K562 treated with DMSO at 1 percent for 24 hours (cell line): ENCODE data around the gene OR1C1. TPM values are rescaled to one million over a fixed set of nuclear protein-coding genes. Genes with fewer than 3 reads are reported as not detected.

Experiments
- total RNA-seq: library from RNA; unstranded; fragments of 300-600 nt; gene quantifications from 2 replicates; pipeline ENCODE4 v1.2.3, GENCODE V29; 2022; ENCODE audit warnings: low read depth; ENCODE audit not compliant: insufficient read depth

Gene OR1C1
- not detected in 2 replicates for total RNA-seq

GRCh38 chr1:247760456-247760855 is at the start of gene OR1C1:
Gene OR1C1 (minus strand): TSS chr1:247760556. CDS start chr1:247758406, 2,150 bp downstream.

GRCh38 chr1:247748041-247748440 is 12.3 kb downstream of the OR1C1 start, which contains the start of gene OR14A2:
Gene OR14A2 (minus strand): TSS chr1:247748141.

GRCh38 chr1:247738315-247738714 is 22.0 kb downstream of the OR1C1 start, which contains the start of gene OR14K1:
Gene OR14K1 (plus strand): TSS chr1:247738615. CDS start chr1:247738615, 0 bp downstream.

GRCh38 chr1:247716546-247716945 is 43.8 kb downstream of the OR1C1 start, which contains the start of gene OR6F1:
Gene OR6F1 (minus strand): TSS chr1:247716646. CDS start chr1:247712755, 3,891 bp downstream.

Other genes starting within 250 kb of the OR1C1 start
- not detected in 2 replicates for gene OR2C3, start 224.1 kb downstream of the OR1C1 start, total RNA-seq
- gene GCSAML, start 211.4 kb downstream of the OR1C1 start, total RNA-seq, result 0.13 TPM in 1 of 2 replicates, not detected in the other
- gene OR2G2, start 172.2 kb downstream of the OR1C1 start, total RNA-seq, result not detected in 2 replicates
- gene OR2G3, start 155.0 kb downstream of the OR1C1 start, total RNA-seq, result not detected in 2 replicates
- not detected in 2 replicates for gene OR13G1, start 80.8 kb downstream of the OR1C1 start, total RNA-seq
- not detected in 2 replicates for gene OR6F1, start 43.9 kb downstream of the OR1C1 start, total RNA-seq
- not detected in 2 replicates for gene OR14K1, start 21.9 kb downstream of the OR1C1 start, total RNA-seq
- gene OR14A2, start 12.4 kb downstream of the OR1C1 start, total RNA-seq, result not detected in 2 replicates
- gene OR14A16, start 63.6 kb upstream of the OR1C1 start, total RNA-seq, result not detected in 2 replicates
- gene OR11L1, start 81.3 kb upstream of the OR1C1 start, total RNA-seq, result not detected in 2 replicates
- gene TRIM58, start 96.6 kb upstream of the OR1C1 start, total RNA-seq, result 23.0 and 23.6 TPM in 2 replicates
- 5.8 and 5.9 TPM in 2 replicates for gene OR2W3, start 135.0 kb upstream of the OR1C1 start, total RNA-seq
- 0.37 TPM in 1 of 2 replicates, not detected in the other for gene OR2T8, start 159.7 kb upstream of the OR1C1 start, total RNA-seq
- not detected in 2 replicates for gene OR2AJ1, start 164.3 kb upstream of the OR1C1 start, total RNA-seq
- not detected in 2 replicates for gene OR2L8, start 188.3 kb upstream of the OR1C1 start, total RNA-seq
- not detected in 2 replicates for gene OR2AK2, start 204.7 kb upstream of the OR1C1 start, total RNA-seq